ENCODE data around the gene PRDM7. TPM values are rescaled to one million over a fixed set of nuclear protein-coding genes. Genes with fewer than 3 reads are reported as not detected.

Gene PRDM7
- total RNA-seq, 2 experiments from 2014 or later: not detected

GRCh38 chr16:90043526-90043925, 33.6 kb downstream of the PRDM7 start:
- POLR2A ChIA-PET: no interaction called here
- Mint-ChIP-seq H3K4me1 (ENCODE audit: low read depth) (peaks cover 7% of the 10 kb centered on the region), H3K4me3 (no peak overlapping the region), H3K9me3 (no peaks in the 10 kb centered on the region), H3K36me3 (peaks cover 6% of the 10 kb centered on the region), H3K27me3 (peaks cover 5% of the 10 kb centered on the region), H3K27ac (no peak overlapping the region)
- CTCF ChIA-PET: no interaction called here
- no peak for DNase-seq
- intact Hi-C loops (cut with micrococcal nuclease): no loop called here

GRCh38 chr16:90042946-90043514, 34.1 kb downstream of the PRDM7 start:
- Mint-ChIP-seq H3K27me3 (peaks cover 5% of the 10 kb centered on the region), H3K9me3 (no peaks in the 10 kb centered on the region), H3K36me3 (peaks cover 6% of the 10 kb centered on the region), H3K4me3 (no peak overlapping the region), H3K27ac (no peak overlapping the region), H3K4me1 (ENCODE audit: low read depth) (peaks cover 4% of the 10 kb centered on the region)
- intact Hi-C loops (cut with micrococcal nuclease): no loop called here
- POLR2A ChIA-PET: no interaction called here
- CTCF ChIA-PET: no interaction called here
- DNase-seq: no peak

- Mint-ChIP-seq H3K36me3 (peaks cover 8% of the 10 kb centered on the region), H3K4me1 (ENCODE audit: low read depth) (peaks cover 4% of the 10 kb centered on the region), H3K27me3 (peaks cover 5% of the 10 kb centered on the region), H3K9me3 (no peaks in the 10 kb centered on the region), H3K4me3 (no peak overlapping the region), H3K27ac (no peak overlapping the region)
- DNase-seq: no peak
- CTCF ChIA-PET: no interaction called here
- intact Hi-C loops (cut with micrococcal nuclease): no loop called here
- POLR2A ChIA-PET: no interaction called here
Measured at GRCh38 chr16:90041896-90042473, 35.1 kb downstream of the PRDM7 start.

GRCh38 chr16:90040152-90041023, 36.7 kb downstream of the PRDM7 start:
- no peaks in the 10 kb centered on the region for H3K9me3 Mint-ChIP-seq
- no peaks in the 10 kb centered on the region for H3K4me1 Mint-ChIP-seq (ENCODE audit: low read depth)
- DNase-seq: no peak
- H3K27ac Mint-ChIP-seq: no peak overlapping the region
- H3K27me3 Mint-ChIP-seq: no peaks in the 10 kb centered on the region
- peaks cover 11% of the 10 kb centered on the region for H3K36me3 Mint-ChIP-seq
- ChIA-PET POLR2A (no interaction called here), CTCF (no interaction called here)
- H3K4me3 Mint-ChIP-seq: no peak overlapping the region
- intact Hi-C loops (cut with micrococcal nuclease): no loop called here

- no peak overlapping the region for H3K4me3 Mint-ChIP-seq
- DNase-seq: no peak
- no peaks in the 10 kb centered on the region for H3K27me3 Mint-ChIP-seq
- H3K4me1 Mint-ChIP-seq (ENCODE audit: low read depth): no peaks in the 10 kb centered on the region
- H3K36me3 Mint-ChIP-seq: peaks cover 12% of the 10 kb centered on the region
- H3K27ac Mint-ChIP-seq: no peak overlapping the region
- POLR2A ChIA-PET: no interaction called here
- intact Hi-C loops (cut with micrococcal nuclease): no loop called here
- H3K9me3 Mint-ChIP-seq: peaks cover 2% of the 10 kb centered on the region
- CTCF ChIA-PET: interaction anchor here (1.5 kb wide), 1 partner anchor 45 kb away, joined by 6 read pairs; no protein-coding TSS in a partner anchor
Measured at GRCh38 chr16:90037276-90037675, 39.9 kb downstream of the PRDM7 start.

GRCh38 chr16:90035902-90036301, 41.2 kb downstream of the PRDM7 start:
- H3K27ac Mint-ChIP-seq: no peak overlapping the region
- H3K27me3 Mint-ChIP-seq: no peaks in the 10 kb centered on the region
- peaks cover 21% of the 10 kb centered on the region for H3K36me3 Mint-ChIP-seq
- no peak overlapping the region for H3K4me3 Mint-ChIP-seq
- peaks cover 9% of the 10 kb centered on the region for H3K9me3 Mint-ChIP-seq
- no peak for DNase-seq
- CTCF ChIA-PET: no interaction called here
- POLR2A ChIA-PET: no interaction called here
- no peaks in the 10 kb centered on the region for H3K4me1 Mint-ChIP-seq (ENCODE audit: low read depth)
- intact Hi-C loops (cut with micrococcal nuclease): no loop called here

- no peaks in the 10 kb centered on the region for H3K27me3 Mint-ChIP-seq
- no peak overlapping the region for H3K27ac Mint-ChIP-seq
- CTCF ChIA-PET: no interaction called here
Measured at GRCh38 chr16:90034504-90034903, 42.6 kb downstream of the PRDM7 start.

GRCh38 chr16:90033387-90033786, 43.7 kb downstream of the PRDM7 start:
- intact Hi-C loops (cut with micrococcal nuclease): no loop called here
- peaks cover 9% of the 10 kb centered on the region for H3K9me3 Mint-ChIP-seq
- CTCF ChIA-PET: interaction anchor here (0.9 kb wide), 1 partner anchor 14 kb away, joined by 3 read pairs; the partner anchor contains the start of gene DBNDD1
- H3K36me3 Mint-ChIP-seq: peaks cover 21% of the 10 kb centered on the region
- POLR2A ChIA-PET: no interaction called here
- no peaks in the 10 kb centered on the region for H3K27me3 Mint-ChIP-seq
- H3K27ac Mint-ChIP-seq: no peak overlapping the region
- H3K4me1 Mint-ChIP-seq (ENCODE audit: low read depth): no peaks in the 10 kb centered on the region
- no peak overlapping the region for H3K4me3 Mint-ChIP-seq
- DNase-seq: no peak

More at GRCh38 chr16:90034504-90034903, 42.6 kb downstream of the PRDM7 start:
- DNase-seq: no peak
- Mint-ChIP-seq H3K4me3 (no peak overlapping the region), H3K9me3 (peaks cover 9% of the 10 kb centered on the region), H3K4me1 (ENCODE audit: low read depth) (no peaks in the 10 kb centered on the region), H3K36me3 (peaks cover 21% of the 10 kb centered on the region)
- intact Hi-C loops (cut with micrococcal nuclease): no loop called here
- POLR2A ChIA-PET: no interaction called here

GRCh38 chr16:90032674-90033331, 44.3 kb downstream of the PRDM7 start:
- DNase-seq: no peak
- intact Hi-C loops (cut with micrococcal nuclease): no loop called here
- H3K4me3 Mint-ChIP-seq: no peak overlapping the region
- peaks cover 9% of the 10 kb centered on the region for H3K9me3 Mint-ChIP-seq
- CTCF ChIA-PET: no interaction called here
- peaks cover 21% of the 10 kb centered on the region for H3K36me3 Mint-ChIP-seq
- POLR2A ChIA-PET: no interaction called here
- no peak overlapping the region for H3K27ac Mint-ChIP-seq
- H3K27me3 Mint-ChIP-seq: no peaks in the 10 kb centered on the region
- no peaks in the 10 kb centered on the region for H3K4me1 Mint-ChIP-seq (ENCODE audit: low read depth)

GRCh38 chr16:90031931-90032673, 45.0 kb downstream of the PRDM7 start:
- Mint-ChIP-seq H3K4me1 (ENCODE audit: low read depth) (no peaks in the 10 kb centered on the region), H3K4me3 (no peak overlapping the region), H3K36me3 (peaks cover 20% of the 10 kb centered on the region), H3K27me3 (no peaks in the 10 kb centered on the region), H3K27ac (peak overlapping the region; percentile 70), H3K9me3 (peaks cover 9% of the 10 kb centered on the region)
- intact Hi-C loops (cut with micrococcal nuclease): no loop called here
- DNase-seq: no peak
- CTCF ChIA-PET: no interaction called here
- POLR2A ChIA-PET: no interaction called here

GRCh38 chr16:90031186-90031930, 45.8 kb downstream of the PRDM7 start:
- DNase-seq: no peak
- POLR2A ChIA-PET: no interaction called here
- Mint-ChIP-seq H3K27me3 (no peaks in the 10 kb centered on the region), H3K27ac (peak overlapping the region; percentile 70), H3K4me3 (no peak overlapping the region), H3K4me1 (ENCODE audit: low read depth) (peaks cover 1% of the 10 kb centered on the region), H3K36me3 (peaks cover 18% of the 10 kb centered on the region), H3K9me3 (peaks cover 9% of the 10 kb centered on the region)
- CTCF ChIA-PET: interaction anchor here (1.2 kb wide), 1 partner anchor 11 kb away, joined by 3 read pairs; no protein-coding TSS in a partner anchor
- intact Hi-C loops (cut with micrococcal nuclease): no loop called here
